Measurements from ENCODE around the gene TIAM2. TPM values are rescaled to one million over a fixed set of nuclear protein-coding genes. Genes with fewer than 3 reads are reported as not detected.

Gene TIAM2
- total RNA-seq, 2 experiments from 2014 or later: 4.4 to 5.3 TPM

DNA sequence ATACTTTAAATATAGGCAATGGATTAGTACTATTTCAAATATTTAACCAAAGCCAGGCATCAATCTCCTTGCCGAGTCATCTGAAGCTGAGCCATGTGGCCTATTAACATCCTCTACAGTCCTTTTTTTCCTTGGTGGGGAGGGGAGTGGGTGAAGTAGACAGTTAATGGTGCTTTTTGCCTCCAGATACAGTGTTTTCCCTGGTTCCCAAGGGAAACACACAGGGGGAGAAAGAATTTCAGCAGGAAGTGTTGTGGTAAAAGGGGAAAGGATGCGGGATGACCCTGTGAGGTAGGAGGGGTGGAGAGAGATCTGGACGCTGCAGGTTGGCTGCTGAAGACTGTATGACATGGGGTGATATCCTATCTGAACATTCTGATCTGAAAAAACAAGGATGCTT is 278.3 kb downstream of the TIAM2 start:
- Mint-ChIP-seq H3K36me3 (ENCODE audit: low read depth) (peaks cover 61% of the 10 kb centered on the region), H3K4me3 (no peak overlapping the region), H3K27ac (no peak overlapping the region), H3K4me1 (ENCODE audit: low read depth) (peaks cover 13% of the 10 kb centered on the region), H3K27me3 (no peaks in the 10 kb centered on the region), H3K9me3 (no peaks in the 10 kb centered on the region)
- Histone ChIP-seq H3K9me3 (ENCODE audit: control insufficient read depth in 1 of 2, insufficient read depth in 1 of 2, low read length in 2 of 2) (no peaks in the 10 kb centered on the region), H3K27ac (ENCODE audit: low read depth in 1 of 2, low read length in 2 of 2) (no peak overlapping the region), H3K4me1 (ENCODE audit: insufficient read depth, low read length) (no peaks in the 10 kb centered on the region), H3K36me3 (ENCODE audit: insufficient read depth, low read length) (peaks cover 28% of the 10 kb centered on the region), H3K4me3 (ENCODE audit: low read length) (no peak overlapping the region), H3K27me3 (ENCODE audit: control insufficient read depth in 1 of 2, insufficient read depth in 2 of 2, low read length in 2 of 2) (no peaks in the 10 kb centered on the region)
- ATAC-seq (ENCODE audit: poor library complexity) (no peak), DNase-seq (no peak)
- intact Hi-C loops (cut with DNase I, micrococcal nuclease): no loop called here
- ChIA-PET CTCF (no interaction called here), POLR2A (no interaction called here)
- TF ChIP-seq, protein P1, sequence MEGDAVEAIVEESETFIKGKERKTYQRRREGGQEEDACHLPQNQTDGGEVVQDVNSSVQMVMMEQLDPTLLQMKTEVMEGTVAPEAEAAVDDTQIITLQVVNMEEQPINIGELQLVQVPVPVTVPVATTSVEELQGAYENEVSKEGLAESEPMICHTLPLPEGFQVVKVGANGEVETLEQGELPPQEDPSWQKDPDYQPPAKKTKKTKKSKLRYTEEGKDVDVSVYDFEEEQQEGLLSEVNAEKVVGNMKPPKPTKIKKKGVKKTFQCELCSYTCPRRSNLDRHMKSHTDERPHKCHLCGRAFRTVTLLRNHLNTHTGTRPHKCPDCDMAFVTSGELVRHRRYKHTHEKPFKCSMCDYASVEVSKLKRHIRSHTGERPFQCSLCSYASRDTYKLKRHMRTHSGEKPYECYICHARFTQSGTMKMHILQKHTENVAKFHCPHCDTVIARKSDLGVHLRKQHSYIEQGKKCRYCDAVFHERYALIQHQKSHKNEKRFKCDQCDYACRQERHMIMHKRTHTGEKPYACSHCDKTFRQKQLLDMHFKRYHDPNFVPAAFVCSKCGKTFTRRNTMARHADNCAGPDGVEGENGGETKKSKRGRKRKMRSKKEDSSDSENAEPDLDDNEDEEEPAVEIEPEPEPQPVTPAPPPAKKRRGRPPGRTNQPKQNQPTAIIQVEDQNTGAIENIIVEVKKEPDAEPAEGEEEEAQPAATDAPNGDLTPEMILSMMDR (IDR thresholded peaks at IDR 0.05): no peak

DNA sequence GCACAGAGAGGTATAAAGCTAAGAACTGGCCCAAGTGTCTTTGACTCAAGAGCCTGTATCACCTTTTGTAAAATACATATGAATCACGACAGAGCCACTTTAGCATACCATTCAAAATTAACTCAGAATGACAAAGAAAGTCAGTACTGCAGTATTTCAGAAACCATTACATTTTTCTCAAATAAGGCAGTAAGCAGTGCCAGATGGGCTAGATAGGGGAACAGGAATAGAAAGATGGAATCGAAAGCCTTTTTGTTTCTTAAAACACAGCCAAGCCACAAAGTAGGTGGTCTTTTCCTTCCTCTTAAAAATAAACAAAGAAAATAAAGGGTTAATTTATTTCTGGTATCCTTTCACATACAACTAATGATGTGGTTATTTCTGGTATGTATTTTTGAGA is 279.0 kb downstream of the TIAM2 start:
- CTCF ChIA-PET: no interaction called here

GRCh38 chr6:155274533-155274932 is 279.4 kb downstream of the TIAM2 start:
- Histone ChIP-seq H3K27ac (ENCODE audit: low read depth in 1 of 2, low read length in 2 of 2) (no peak overlapping the region), H3K36me3 (ENCODE audit: insufficient read depth, low read length) (peaks cover 28% of the 10 kb centered on the region), H3K27me3 (ENCODE audit: control insufficient read depth in 1 of 2, insufficient read depth in 2 of 2, low read length in 2 of 2) (no peaks in the 10 kb centered on the region), H3K4me3 (ENCODE audit: low read length) (no peak overlapping the region), H3K4me1 (ENCODE audit: insufficient read depth, low read length) (no peaks in the 10 kb centered on the region), H3K9me3 (ENCODE audit: control insufficient read depth in 1 of 2, insufficient read depth in 1 of 2, low read length in 2 of 2) (no peaks in the 10 kb centered on the region)
- Mint-ChIP-seq H3K27ac (no peak overlapping the region), H3K27me3 (no peaks in the 10 kb centered on the region), H3K9me3 (no peaks in the 10 kb centered on the region), H3K36me3 (ENCODE audit: low read depth) (peaks cover 65% of the 10 kb centered on the region), H3K4me1 (ENCODE audit: low read depth) (peaks cover 18% of the 10 kb centered on the region), H3K4me3 (no peak overlapping the region)
- DNase-seq: no peak
- intact Hi-C loops (cut with DNase I, micrococcal nuclease): no loop called here
- POLR2A ChIA-PET: no interaction called here
- TF ChIP-seq, protein P1 (IDR thresholded peaks at IDR 0.05): no peak
- ATAC-seq (ENCODE audit: poor library complexity): no peak
- CTCF ChIA-PET: no interaction called here

More for the DNA sequence above, 279.0 kb downstream of the TIAM2 start:
- TF ChIP-seq, protein P1 (IDR thresholded peaks at IDR 0.05): no peak
- no peaks in the 10 kb centered on the region for H3K4me1 ChIP-seq (ENCODE audit: insufficient read depth, low read length)
- Mint-ChIP-seq H3K9me3 (no peaks in the 10 kb centered on the region), H3K36me3 (ENCODE audit: low read depth) (peaks cover 65% of the 10 kb centered on the region), H3K4me1 (ENCODE audit: low read depth) (peaks cover 14% of the 10 kb centered on the region), H3K27ac (no peak overlapping the region), H3K27me3 (no peaks in the 10 kb centered on the region), H3K4me3 (no peak overlapping the region)
- POLR2A ChIA-PET: no interaction called here
- intact Hi-C loops (cut with DNase I, micrococcal nuclease): no loop called here
- DNase-seq (no peak), ATAC-seq (ENCODE audit: poor library complexity) (no peak)
- no peak overlapping the region for H3K27ac ChIP-seq (ENCODE audit: low read depth in 1 of 2, low read length in 2 of 2)
- no peak overlapping the region for H3K4me3 ChIP-seq (ENCODE audit: low read length)
- H3K36me3 ChIP-seq (ENCODE audit: insufficient read depth, low read length): peaks cover 28% of the 10 kb centered on the region
- no peaks in the 10 kb centered on the region for H3K27me3 ChIP-seq (ENCODE audit: control insufficient read depth in 1 of 2, insufficient read depth in 2 of 2, low read length in 2 of 2)
- H3K9me3 ChIP-seq (ENCODE audit: control insufficient read depth in 1 of 2, insufficient read depth in 1 of 2, low read length in 2 of 2): no peaks in the 10 kb centered on the region

All from CD4-positive, alpha-beta T cell (primary cell).